ENCODE results near the gene ATP5MC2. TPM values are rescaled to one million over a fixed set of nuclear protein-coding genes. Genes with fewer than 3 reads are reported as not detected.
A peak's percentile ranks its signal among the peaks of the same experiment; 100 is the strongest.

The ATP5MC2 gene
- total RNA-seq, 1 experiment from 2014 or later, result 322 TPM

- no peaks in the 10 kb centered on the region for H3K9me3 ChIP-seq (ENCODE audit: low read length)
- H3K4me3 ChIP-seq (ENCODE audit: low read length), result peak within 1 kb of the TSS; percentile 72
- H3K9ac ChIP-seq (ENCODE audit: low read length), result peak within 1 kb of the TSS; percentile 95
- H3F3A ChIP-seq (ENCODE audit: low read length, unreplicated experiment), result no peaks in the 10 kb centered on the region
- no peaks in the 10 kb centered on the region for H3K9me2 ChIP-seq (replicated peaks; ENCODE audit: low read length)
- no peak for TF ChIP-seq EZH2 (IDR thresholded peaks at IDR 0.05; ENCODE audit: low read length, unreplicated experiment)
- TF ChIP-seq CTCF (conservative IDR thresholded peaks at IDR 0.05; ENCODE audit: low read depth, low read length), result no peak
- no peak for TF ChIP-seq EZH2phosphoT487 (IDR thresholded peaks at IDR 0.05; ENCODE audit: borderline replicate concordance, low read length)
- peak within 1 kb of the TSS; percentile 89 for H2AFZ ChIP-seq (ENCODE audit: low read length)
- peak within 1 kb of the TSS; percentile 84 for H3K4me2 ChIP-seq (ENCODE audit: low read length)
- no peaks in the 10 kb centered on the region for H3K27me3 ChIP-seq (ENCODE audit: low read length)
- peaks cover 45% of the 10 kb centered on the region for H3K79me2 ChIP-seq (ENCODE audit: low read length)
- DNase-seq, result peak; percentile 98
- ChIA-PET POLR2A (ENCODE audit: unreplicated experiment) (interaction anchor here (0.6 to 1.0 kb wide), 3 partner anchors 33 to 74 kb away, joined by 3 to 11 read pairs (median 4); no protein-coding TSS in a partner anchor), CTCF (interaction anchor here (0.6 kb wide), 1 partner anchor 11 kb away, joined by 4 read pairs; no protein-coding TSS in a partner anchor)
- peak; percentile 94 for ATAC-seq
- H3K36me3 ChIP-seq (ENCODE audit: low read depth, low read length), result peaks cover 1% of the 10 kb centered on the region; the same call in 1 of the 2 replicates
- peaks cover 21% of the 10 kb centered on the region for H3K4me1 ChIP-seq (ENCODE audit: insufficient read depth, low read length)
- H4K20me1 ChIP-seq (ENCODE audit: low read length), result no peaks in the 10 kb centered on the region
- intact Hi-C loops (cut with micrococcal nuclease), result loop anchor here (1.0 to 5.0 kb wide), 4 partner anchors 33 to 83 kb away; partner anchors contain the start of gene ATP5MC2
- H3K27ac ChIP-seq (ENCODE audit: low read length), result peak within 1 kb of the TSS; percentile 75
- BruUV-seq (replicated peaks), result no TSS peak
These were observed 49.8 kb downstream of the ATP5MC2 start, which contains the start of gene ATF7 for GRCh38 chr12:53625946-53626701. TSS of gene ATF7 (minus strand) at chr12:53626382. CDS start at chr12:53601000, 25,382 bp downstream.

GRCh38 chr12:53625373-53625945 lies 50.4 kb downstream of the ATP5MC2 start:
- TSS peak; percentile 60 for BruUV-seq (replicated peaks)
- peak overlapping the region; percentile 89 for H2AFZ ChIP-seq (ENCODE audit: low read length)
- no peak for DNase-seq

More at GRCh38 chr12:53625373-53625945, 50.4 kb downstream of the ATP5MC2 start:
- ATAC-seq, result no peak
- H3K4me1 ChIP-seq (ENCODE audit: insufficient read depth, low read length), result peaks cover 21% of the 10 kb centered on the region
- no peaks in the 10 kb centered on the region for H4K20me1 ChIP-seq (ENCODE audit: low read length)
- H3K27me3 ChIP-seq (ENCODE audit: low read length), result no peaks in the 10 kb centered on the region
- no peaks in the 10 kb centered on the region for H3K9me2 ChIP-seq (replicated peaks; ENCODE audit: low read length)
- TF ChIP-seq EZH2 (IDR thresholded peaks at IDR 0.05; ENCODE audit: low read length, unreplicated experiment), result no peak
- TF ChIP-seq EZH2phosphoT487 (IDR thresholded peaks at IDR 0.05; ENCODE audit: borderline replicate concordance, low read length), result no peak
- no peak for TF ChIP-seq CTCF (conservative IDR thresholded peaks at IDR 0.05; ENCODE audit: low read depth, low read length)
- H3K79me2 ChIP-seq (ENCODE audit: low read length), result peaks cover 52% of the 10 kb centered on the region
- H3K4me3 ChIP-seq (ENCODE audit: low read length), result peak overlapping the region; percentile 72
- POLR2A ChIA-PET (ENCODE audit: unreplicated experiment), result interaction anchor here (0.6 to 1.0 kb wide), 3 partner anchors 33 to 75 kb away, joined by 3 to 11 read pairs (median 4); no protein-coding TSS in a partner anchor
- H3K36me3 ChIP-seq (ENCODE audit: low read depth, low read length), result peaks cover 3% of the 10 kb centered on the region; the same call in 1 of the 2 replicates
- H3K9ac ChIP-seq (ENCODE audit: low read length), result peak overlapping the region; percentile 95
- H3K9me3 ChIP-seq (ENCODE audit: low read length), result no peaks in the 10 kb centered on the region
- no peaks in the 10 kb centered on the region for H3F3A ChIP-seq (ENCODE audit: low read length, unreplicated experiment)
- no peak overlapping the region for H3K27ac ChIP-seq (ENCODE audit: low read length)
- CTCF ChIA-PET, result interaction anchor here (1.7 kb wide), 1 partner anchor 82 kb away, joined by 4 read pairs; no protein-coding TSS in a partner anchor
- peak overlapping the region; percentile 84 for H3K4me2 ChIP-seq (ENCODE audit: low read length)
- intact Hi-C loops (cut with micrococcal nuclease), result loop anchor here (2.0 to 5.0 kb wide), 2 partner anchors 63 to 83 kb away; no protein-coding TSS in a partner anchor
